Measurements from ENCODE around the gene TEAD3.

TEAD3 gene

DNA sequence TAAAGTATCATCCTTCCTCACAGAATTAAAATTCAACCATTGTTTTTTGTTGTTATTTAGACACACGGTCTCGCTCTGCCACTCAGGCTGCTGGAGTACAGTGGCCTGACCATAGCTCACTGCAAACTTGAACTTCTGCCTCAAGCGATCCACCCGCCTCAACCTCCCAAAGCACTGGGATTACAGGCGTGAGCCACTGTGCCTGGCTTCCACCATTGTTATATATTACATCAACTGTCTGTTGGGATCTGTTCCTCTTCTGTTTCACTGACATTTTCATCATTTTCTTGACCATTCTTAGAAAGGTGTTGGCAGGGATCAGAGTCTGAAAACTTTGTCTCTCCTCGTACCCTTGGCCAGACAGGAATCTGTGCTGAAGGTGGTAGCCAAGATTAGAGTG, 37.1 kb upstream of the TEAD3 start:
- H3K4me3 ChIP-seq (replicated peaks; ENCODE audit: insufficient read depth, low read length), result no peak overlapping the region
- H3K27ac ChIP-seq (replicated peaks), result no peak overlapping the region
- DNase-seq (ENCODE audit: low read depth in 1 of 2, low spot score in 1 of 2), result no peak
- H3K27me3 ChIP-seq (ENCODE audit: insufficient read depth, poor library complexity, severe bottlenecking), result no peaks in the 10 kb centered on the region
- no peak for TF ChIP-seq POLR2AphosphoS5 (IDR thresholded peaks at IDR 0.05; ENCODE audit: low read depth)
- TF ChIP-seq SPI1 (IDR thresholded peaks at IDR 0.05; ENCODE audit: borderline replicate concordance, low read depth), result no peak
- TF ChIP-seq, protein P1, sequence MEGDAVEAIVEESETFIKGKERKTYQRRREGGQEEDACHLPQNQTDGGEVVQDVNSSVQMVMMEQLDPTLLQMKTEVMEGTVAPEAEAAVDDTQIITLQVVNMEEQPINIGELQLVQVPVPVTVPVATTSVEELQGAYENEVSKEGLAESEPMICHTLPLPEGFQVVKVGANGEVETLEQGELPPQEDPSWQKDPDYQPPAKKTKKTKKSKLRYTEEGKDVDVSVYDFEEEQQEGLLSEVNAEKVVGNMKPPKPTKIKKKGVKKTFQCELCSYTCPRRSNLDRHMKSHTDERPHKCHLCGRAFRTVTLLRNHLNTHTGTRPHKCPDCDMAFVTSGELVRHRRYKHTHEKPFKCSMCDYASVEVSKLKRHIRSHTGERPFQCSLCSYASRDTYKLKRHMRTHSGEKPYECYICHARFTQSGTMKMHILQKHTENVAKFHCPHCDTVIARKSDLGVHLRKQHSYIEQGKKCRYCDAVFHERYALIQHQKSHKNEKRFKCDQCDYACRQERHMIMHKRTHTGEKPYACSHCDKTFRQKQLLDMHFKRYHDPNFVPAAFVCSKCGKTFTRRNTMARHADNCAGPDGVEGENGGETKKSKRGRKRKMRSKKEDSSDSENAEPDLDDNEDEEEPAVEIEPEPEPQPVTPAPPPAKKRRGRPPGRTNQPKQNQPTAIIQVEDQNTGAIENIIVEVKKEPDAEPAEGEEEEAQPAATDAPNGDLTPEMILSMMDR (IDR thresholded peaks at IDR 0.05; ENCODE audit: insufficient read depth, low read length), result no peak
- TF ChIP-seq GABPA (IDR thresholded peaks at IDR 0.05; ENCODE audit: low read depth), result no peak
- TF ChIP-seq, protein P2, sequence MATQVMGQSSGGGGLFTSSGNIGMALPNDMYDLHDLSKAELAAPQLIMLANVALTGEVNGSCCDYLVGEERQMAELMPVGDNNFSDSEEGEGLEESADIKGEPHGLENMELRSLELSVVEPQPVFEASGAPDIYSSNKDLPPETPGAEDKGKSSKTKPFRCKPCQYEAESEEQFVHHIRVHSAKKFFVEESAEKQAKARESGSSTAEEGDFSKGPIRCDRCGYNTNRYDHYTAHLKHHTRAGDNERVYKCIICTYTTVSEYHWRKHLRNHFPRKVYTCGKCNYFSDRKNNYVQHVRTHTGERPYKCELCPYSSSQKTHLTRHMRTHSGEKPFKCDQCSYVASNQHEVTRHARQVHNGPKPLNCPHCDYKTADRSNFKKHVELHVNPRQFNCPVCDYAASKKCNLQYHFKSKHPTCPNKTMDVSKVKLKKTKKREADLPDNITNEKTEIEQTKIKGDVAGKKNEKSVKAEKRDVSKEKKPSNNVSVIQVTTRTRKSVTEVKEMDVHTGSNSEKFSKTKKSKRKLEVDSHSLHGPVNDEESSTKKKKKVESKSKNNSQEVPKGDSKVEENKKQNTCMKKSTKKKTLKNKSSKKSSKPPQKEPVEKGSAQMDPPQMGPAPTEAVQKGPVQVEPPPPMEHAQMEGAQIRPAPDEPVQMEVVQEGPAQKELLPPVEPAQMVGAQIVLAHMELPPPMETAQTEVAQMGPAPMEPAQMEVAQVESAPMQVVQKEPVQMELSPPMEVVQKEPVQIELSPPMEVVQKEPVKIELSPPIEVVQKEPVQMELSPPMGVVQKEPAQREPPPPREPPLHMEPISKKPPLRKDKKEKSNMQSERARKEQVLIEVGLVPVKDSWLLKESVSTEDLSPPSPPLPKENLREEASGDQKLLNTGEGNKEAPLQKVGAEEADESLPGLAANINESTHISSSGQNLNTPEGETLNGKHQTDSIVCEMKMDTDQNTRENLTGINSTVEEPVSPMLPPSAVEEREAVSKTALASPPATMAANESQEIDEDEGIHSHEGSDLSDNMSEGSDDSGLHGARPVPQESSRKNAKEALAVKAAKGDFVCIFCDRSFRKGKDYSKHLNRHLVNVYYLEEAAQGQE (IDR thresholded peaks at IDR 0.05; ENCODE audit: insufficient replicate concordance, low read depth), result no peak

DNA sequence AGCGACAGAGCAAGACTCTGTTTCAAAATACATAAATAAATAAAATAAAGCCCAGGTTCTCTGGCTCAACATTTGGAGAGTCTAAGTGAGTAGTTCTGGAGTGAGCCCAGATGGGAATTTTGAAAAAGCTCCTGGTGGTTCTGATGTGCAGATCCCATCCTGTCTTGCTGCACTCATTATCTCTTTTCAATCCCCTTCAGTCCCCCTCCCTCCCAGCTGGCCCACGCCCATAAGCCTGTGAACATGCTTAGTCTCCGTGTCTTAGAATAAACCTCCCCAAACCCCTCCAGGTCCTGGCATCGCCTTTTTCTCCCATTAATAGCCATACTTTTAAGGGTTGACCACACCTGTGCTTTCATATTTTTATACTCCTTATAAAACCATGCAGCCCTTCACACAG, 35.2 kb upstream of the TEAD3 start:
- Histone ChIP-seq H3K4me3 (replicated peaks; ENCODE audit: insufficient read depth, low read length) (no peak overlapping the region), H3K27me3 (ENCODE audit: insufficient read depth, poor library complexity, severe bottlenecking) (no peaks in the 10 kb centered on the region), H3K27ac (replicated peaks) (no peak overlapping the region)
- DNase-seq (ENCODE audit: low read depth in 1 of 2, low spot score in 1 of 2), result no peak
- TF ChIP-seq POLR2AphosphoS5 (IDR thresholded peaks at IDR 0.05; ENCODE audit: low read depth) (no peak), GABPA (IDR thresholded peaks at IDR 0.05; ENCODE audit: low read depth) (no peak), SPI1 (IDR thresholded peaks at IDR 0.05; ENCODE audit: borderline replicate concordance, low read depth) (no peak)
- TF ChIP-seq, protein P1 (IDR thresholded peaks at IDR 0.05; ENCODE audit: insufficient read depth, low read length), result no peak
- TF ChIP-seq, protein P2 (IDR thresholded peaks at IDR 0.05; ENCODE audit: insufficient replicate concordance, low read depth), result no peak

DNA sequence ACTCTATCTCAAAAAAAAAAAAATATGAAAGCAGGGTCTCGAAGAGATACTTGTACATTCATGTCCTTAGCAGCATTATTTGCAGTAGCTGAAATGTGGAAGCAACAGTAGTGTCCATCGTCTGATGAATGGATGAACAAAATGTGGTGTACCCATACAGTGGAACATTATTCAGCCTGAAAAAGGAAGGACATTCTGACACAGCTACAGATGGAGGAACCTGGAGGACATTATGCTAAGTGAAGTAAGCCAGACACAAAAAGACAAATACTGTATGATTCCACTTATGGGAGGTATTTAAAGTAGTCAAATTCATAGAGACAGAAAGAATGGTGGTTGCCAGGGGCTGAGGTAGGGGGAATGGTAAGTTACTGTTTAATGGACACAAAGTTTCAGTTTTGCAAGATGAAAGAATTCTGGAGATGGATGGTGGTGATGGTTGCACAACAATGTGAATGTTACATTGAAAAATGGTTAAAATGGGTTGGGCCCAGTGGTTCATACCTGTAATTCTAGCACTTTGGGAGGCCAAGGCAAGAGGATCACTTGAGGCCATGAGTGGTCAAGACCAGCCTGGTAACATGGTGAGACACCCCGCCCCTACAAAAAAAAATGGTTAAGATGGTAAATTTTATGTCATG, 27.6 kb upstream of the TEAD3 start:
- Histone ChIP-seq H3K4me3 (replicated peaks; ENCODE audit: insufficient read depth, low read length) (no peak overlapping the region), H3K27ac (replicated peaks) (no peak overlapping the region), H3K27me3 (ENCODE audit: insufficient read depth, poor library complexity, severe bottlenecking) (no peaks in the 10 kb centered on the region)
- TF ChIP-seq GABPA (IDR thresholded peaks at IDR 0.05; ENCODE audit: low read depth) (no peak), POLR2AphosphoS5 (IDR thresholded peaks at IDR 0.05; ENCODE audit: low read depth) (no peak), SPI1 (IDR thresholded peaks at IDR 0.05; ENCODE audit: borderline replicate concordance, low read depth) (no peak)
- TF ChIP-seq, protein P2 (IDR thresholded peaks at IDR 0.05; ENCODE audit: insufficient replicate concordance, low read depth), result no peak
- TF ChIP-seq, protein P1 (IDR thresholded peaks at IDR 0.05; ENCODE audit: insufficient read depth, low read length), result no peak
- DNase-seq (ENCODE audit: low read depth in 1 of 2, low spot score in 1 of 2), result no peak

Measured in HL-60 (cell line).